Measurements from ENCODE around the gene NUDT16. TPM values are rescaled to one million over a fixed set of nuclear protein-coding genes. Genes with fewer than 3 reads are reported as not detected.

NUDT16 gene
- total RNA-seq, 1 donor from 2014 or later: 11.5 TPM

DNA sequence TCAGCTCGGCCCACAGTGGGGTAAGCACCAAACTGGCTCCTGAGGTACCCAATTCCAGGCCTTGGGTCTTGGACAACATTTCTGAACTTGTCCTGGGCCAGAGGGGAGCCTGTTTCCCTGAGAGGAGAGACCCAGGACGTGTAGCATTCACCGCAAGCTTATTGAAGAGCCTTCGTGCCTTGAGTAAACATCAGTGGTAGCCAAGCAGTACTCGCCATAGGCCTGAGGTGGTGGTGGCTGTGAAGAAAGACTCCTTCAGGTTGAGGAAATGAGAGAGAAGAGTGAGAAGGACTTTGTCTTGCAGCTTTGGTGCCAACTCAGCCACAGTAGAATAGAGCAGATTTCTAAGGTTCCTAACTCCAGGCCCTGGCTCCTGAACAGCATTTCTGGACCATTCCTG is 50.2 kb downstream of the NUDT16 start:
- H3K27ac Mint-ChIP-seq: no peak overlapping the region
- no peaks in the 10 kb centered on the region for H3K36me3 Mint-ChIP-seq (ENCODE audit: low read depth)
- intact Hi-C loops (cut with micrococcal nuclease): no loop called here
- H3K4me1 Mint-ChIP-seq (ENCODE audit: low read depth): no peaks in the 10 kb centered on the region
- H3K4me3 Mint-ChIP-seq: no peak overlapping the region
- H3K27me3 Mint-ChIP-seq (ENCODE audit: insufficient read depth): peaks cover 3% of the 10 kb centered on the region
- H3K9me3 Mint-ChIP-seq: no peaks in the 10 kb centered on the region
- no peak for DNase-seq (ENCODE audit: low spot score)

- Mint-ChIP-seq H3K36me3 (ENCODE audit: low read depth) (no peaks in the 10 kb centered on the region), H3K9me3 (no peaks in the 10 kb centered on the region), H3K4me1 (ENCODE audit: low read depth) (no peaks in the 10 kb centered on the region), H3K27ac (no peak overlapping the region), H3K27me3 (ENCODE audit: insufficient read depth) (peaks cover 3% of the 10 kb centered on the region), H3K4me3 (no peak overlapping the region)
- DNase-seq (ENCODE audit: low spot score): no peak
- intact Hi-C loops (cut with micrococcal nuclease): no loop called here
These were observed 50.9 kb downstream of the NUDT16 start for GRCh38 chr3:131432441-131432840.

- Mint-ChIP-seq H3K4me3 (no peak overlapping the region), H3K27ac (no peak overlapping the region), H3K36me3 (ENCODE audit: low read depth) (no peaks in the 10 kb centered on the region), H3K9me3 (no peaks in the 10 kb centered on the region), H3K27me3 (ENCODE audit: insufficient read depth) (peaks cover 3% of the 10 kb centered on the region), H3K4me1 (ENCODE audit: low read depth) (no peaks in the 10 kb centered on the region)
- no peak for DNase-seq (ENCODE audit: low spot score)
- intact Hi-C loops (cut with micrococcal nuclease): no loop called here
These were observed 53.4 kb downstream of the NUDT16 start for GRCh38 chr3:131435000-131435399.

Other genes starting within 250 kb of the NUDT16 start
- 166 and 175 TPM in 2 replicates for gene MRPL3, start 121.2 kb downstream of the NUDT16 start, total RNA-seq